Measurements from ENCODE around the gene PSORS1C1. TPM values are rescaled to one million over a fixed set of nuclear protein-coding genes. Genes with fewer than 3 reads are reported as not detected.

PSORS1C1 gene
- total and polyA plus RNA-seq, 4 donors: 1.1 to 10.8 (median 2.5) TPM

GRCh38 chr6:31157513-31158139, 43.0 kb downstream of the PSORS1C1 start, which contains the start of gene CCHCR1:
Gene CCHCR1 (minus strand): TSS chr6:31157802. CDS start chr6:31157600, 202 bp downstream.
- DNase-seq (peak in 1 of 3 donors; percentile 7), ATAC-seq (ENCODE audit: insufficient read depth, low FRiP score) (peak; percentile 13)
- WGBS, 2 donors: 12 to 13% methylated on average over 14 of the region's 14 CpGs
- Histone ChIP-seq H3K4me3 (peak within 1 kb of the TSS; percentile 77), H3K9me3 (ENCODE audit: control insufficient read depth in 4 of 4, insufficient read depth in 3 of 4, low read length in 3 of 4) (no peaks in the 10 kb centered on the region), H3K27me3 (ENCODE audit: control insufficient read depth in 3 of 3, insufficient read depth in 3 of 3, low read length in 2 of 3) (no peaks in the 10 kb centered on the region), H3K27ac (ENCODE audit: low read depth in 1 of 2, low read length in 1 of 2) (peak within 1 kb of the TSS; percentile 12 to 65), H3K4me1 (ENCODE audit: control insufficient read depth in 5 of 5, insufficient read depth in 5 of 5, low read length in 5 of 5) (peaks cover 3 to 21% (median 9%) of the 10 kb centered on the region in 5 donors), H3K36me3 (ENCODE audit: control insufficient read depth in 4 of 4, insufficient read depth in 4 of 4, low read length in 4 of 4) (peaks cover 0 to 12% (median 8%) of the 10 kb centered on the region in 4 donors), H3K9ac (ENCODE audit: insufficient read depth in 1 of 2, low read length in 2 of 2) (peak within 1 kb of the TSS; percentile 63 to 88)
- TF ChIP-seq CTCF (IDR thresholded peaks at IDR 0.05; ENCODE audit: control extremely low read depth, extremely low read depth): no peak

- H3K9me3 ChIP-seq (ENCODE audit: control insufficient read depth in 4 of 4, insufficient read depth in 3 of 4, low read length in 3 of 4): no peaks in the 10 kb centered on the region
- H3K27ac ChIP-seq (ENCODE audit: low read depth in 1 of 2, low read length in 1 of 2): peak within 1 kb of the TSS; percentile 12 to 65
- H3K4me1 ChIP-seq (ENCODE audit: control insufficient read depth in 5 of 5, insufficient read depth in 5 of 5, low read length in 5 of 5): peaks cover 3 to 21% (median 9%) of the 10 kb centered on the region in 5 donors
- H3K36me3 ChIP-seq (ENCODE audit: control insufficient read depth in 4 of 4, insufficient read depth in 4 of 4, low read length in 4 of 4): peaks cover 0 to 12% (median 10%) of the 10 kb centered on the region in 4 donors
- no peak for TF ChIP-seq CTCF (IDR thresholded peaks at IDR 0.05; ENCODE audit: control extremely low read depth, extremely low read depth)
- DNase-seq (peak; percentile 100), ATAC-seq (ENCODE audit: insufficient read depth, low FRiP score) (peak; percentile 97)
- WGBS, 2 donors: 0% methylated on average over 65 of the region's 65 CpGs
- H3K4me3 ChIP-seq: peak within 1 kb of the TSS; percentile 77
- peak within 1 kb of the TSS; percentile 63 to 88 for H3K9ac ChIP-seq (ENCODE audit: insufficient read depth in 1 of 2, low read length in 2 of 2)
- no peaks in the 10 kb centered on the region for H3K27me3 ChIP-seq (ENCODE audit: control insufficient read depth in 3 of 3, insufficient read depth in 3 of 3, low read length in 2 of 3)
These were observed 43.7 kb downstream of the PSORS1C1 start, which contains the start of gene TCF19 for GRCh38 chr6:31158140-31158862. Gene TCF19 (plus strand): TSS chr6:31158589. CDS start chr6:31159470, 881 bp downstream.

- 17 to 25% methylated on average over 35 of the region's 35 CpGs for WGBS, 2 donors
- no peak overlapping the region for H3K27ac ChIP-seq (ENCODE audit: low read depth in 1 of 2, low read length in 1 of 2)
- H3K4me1 ChIP-seq (ENCODE audit: control insufficient read depth in 5 of 5, insufficient read depth in 5 of 5, low read length in 5 of 5): peaks cover 3 to 21% (median 9%) of the 10 kb centered on the region in 5 donors
- peaks cover 0 to 15% (median 10%) of the 10 kb centered on the region in 4 donors for H3K36me3 ChIP-seq (ENCODE audit: control insufficient read depth in 4 of 4, insufficient read depth in 4 of 4, low read length in 4 of 4)
- no peaks in the 10 kb centered on the region for H3K27me3 ChIP-seq (ENCODE audit: control insufficient read depth in 3 of 3, insufficient read depth in 3 of 3, low read length in 2 of 3)
- no peaks in the 10 kb centered on the region for H3K9me3 ChIP-seq (ENCODE audit: control insufficient read depth in 4 of 4, insufficient read depth in 3 of 4, low read length in 3 of 4)
- no peak for TF ChIP-seq CTCF (IDR thresholded peaks at IDR 0.05; ENCODE audit: control extremely low read depth, extremely low read depth)
- peak overlapping the region; percentile 6 to 23 for H3K9ac ChIP-seq (ENCODE audit: insufficient read depth in 1 of 2, low read length in 2 of 2)
- no peak for ATAC-seq (ENCODE audit: insufficient read depth, low FRiP score)
- DNase-seq: no peak
- peak overlapping the region; percentile 77 for H3K4me3 ChIP-seq
These were observed 44.6 kb downstream of the PSORS1C1 start for GRCh38 chr6:31158863-31159855.

Measured in lung (tissue), 12 donors.